HG02588 (cell line): ENCODE results near the gene ZAP70.

Experiments
- ATAC-seq: cut with Tn5 transposase; IDR thresholded peaks from one replicate; pipeline ENCODE4 v1.9.1; 2021; ENCODE audit warnings: mild to moderate bottlenecking, moderate library complexity; ENCODE audit not compliant: unreplicated experiment

ZAP70 gene

GRCh38 chr2:97775074-97775473 lies 61.7 kb downstream of the ZAP70 start:
- no peak for ATAC-seq

GRCh38 chr2:97779141-97779540 lies 65.8 kb downstream of the ZAP70 start:
- no peak for ATAC-seq

- ATAC-seq: no peak
Observed at GRCh38 chr2:97781981-97782380, 68.6 kb downstream of the ZAP70 start.

GRCh38 chr2:97784953-97785352 lies 71.6 kb downstream of the ZAP70 start:
- ATAC-seq: no peak

GRCh38 chr2:97785818-97786217 lies 72.4 kb downstream of the ZAP70 start:
- ATAC-seq: no peak

GRCh38 chr2:97788986-97789644 lies 75.7 kb downstream of the ZAP70 start:
- no peak for ATAC-seq
